PFSK-1 (cell line): ENCODE results near the gene FUNDC2.

Experiments used
- FOXP2 ChIP-seq: optimal IDR thresholded peaks from 2 replicates; pipeline ENCODE3; 2011; ENCODE audit warnings: borderline replicate concordance, control low read depth, inconsistent platforms; ENCODE audit not compliant: insufficient read depth; ENCODE audit errors: extremely low read length, extremely low read depth
- POLR2AphosphoS5 ChIP-seq: IDR thresholded peaks from 2 replicates; pipeline ENCODE4 v1.6.1; 2012; ENCODE audit warnings: low read depth, mild to moderate bottlenecking, control low read depth, low read length, moderate library complexity
- REST ChIP-seq, 2 experiments: IDR thresholded peaks; 2 replicates each; pipeline versions ENCODE4 v1.6.1 to v1.8.0; 2011 to 2012; ENCODE audit warnings: low read depth in 2 of 2, low read length in 2 of 2, control low read depth in 1 of 2, inconsistent platforms in 1 of 2, mild to moderate bottlenecking in 1 of 2, moderate library complexity in 1 of 2; ENCODE audit not compliant: insufficient read depth in 1 of 2
- TAF1 ChIP-seq: IDR thresholded peaks from 2 replicates; pipeline ENCODE4 v1.6.1; 2012; ENCODE audit warnings: low read length, control low read depth, borderline replicate concordance; ENCODE audit not compliant: insufficient read depth

- TF ChIP-seq FOXP2 (no peak), REST (IDR thresholded peaks at IDR 0.05; ENCODE audit: insufficient read depth in 1 of 2, low read depth in 2 of 2, low read length in 2 of 2) (no peak), POLR2AphosphoS5 (no peak), TAF1 (no peak)
Measured at GRCh38 chrX:154988719-154989118, 37.9 kb upstream of the FUNDC2 start.
